Activated gamma-delta T cell (primary cell): Measurements from ENCODE around the gene PEX11G.

Experiments used
- DNase-seq: peaks from one replicate; lab custom pipeline; 2025; lab: John Stamatoyannopoulos, UW
- total RNA-seq, 2 donors: gene quantifications; one replicate each; lab custom pipeline; 2026; lab: John Stamatoyannopoulos, UW

Gene PEX11G
- 0.20 to 0.92 reads per million in 2 donors for total RNA-seq

- peak; percentile 87 for DNase-seq
Measured at GRCh38 chr19:7488736-7489353, at the start of gene PEX11G. Gene PEX11G, minus strand, starts transcription at chr19:7489035. Its CDS starts 25 bp downstream, at chr19:7489010.

- no peak for DNase-seq
Measured at GRCh38 chr19:7535998-7536695, 47.3 kb upstream of the PEX11G start.

GRCh38 chr19:7535047-7535997, 46.5 kb upstream of the PEX11G start, which contains the start of gene PNPLA6:
Gene PNPLA6, plus strand, starts transcription at chr19:7535717. Its CDS starts 72 bp downstream, at chr19:7535789.
- peak; percentile 83 for DNase-seq

- DNase-seq: no peak
Measured at GRCh38 chr19:7534531-7535046, 45.8 kb upstream of the PEX11G start.

GRCh38 chr19:7533925-7534480, 45.2 kb upstream of the PEX11G start:
- peak; percentile 76 for DNase-seq

GRCh38 chr19:7533281-7533885, 44.5 kb upstream of the PEX11G start:
- DNase-seq: no peak

GRCh38 chr19:7529610-7530490, 41.0 kb upstream of the PEX11G start:
- DNase-seq: no peak

- DNase-seq: no peak
Measured at GRCh38 chr19:7529246-7529600, 40.4 kb upstream of the PEX11G start.

GRCh38 chr19:7528522-7529245, 39.8 kb upstream of the PEX11G start:
- no peak for DNase-seq

- no peak for DNase-seq
Measured at GRCh38 chr19:7528192-7528519, 39.3 kb upstream of the PEX11G start.

- DNase-seq: no peak
Measured at GRCh38 chr19:7527516-7528191, 38.8 kb upstream of the PEX11G start.

- no peak for DNase-seq
Measured at GRCh38 chr19:7526059-7526929, 37.5 kb upstream of the PEX11G start.

GRCh38 chr19:7524992-7525739, 36.3 kb upstream of the PEX11G start:
- DNase-seq: no peak

GRCh38 chr19:7524523-7524922, 35.7 kb upstream of the PEX11G start:
- no peak for DNase-seq

GRCh38 chr19:7522923-7523667, 34.3 kb upstream of the PEX11G start:
- no peak for DNase-seq

- DNase-seq: peak; percentile 98
Measured at GRCh38 chr19:7522072-7522922, 33.5 kb upstream of the PEX11G start, which contains the start of gene MCOLN1. Gene MCOLN1, plus strand, starts transcription at chr19:7522624. Its CDS starts 127 bp downstream, at chr19:7522751.
